Spleen (tissue), 11 donors: Measurements from ENCODE around the gene TRIM14. TPM values are rescaled to one million over a fixed set of nuclear protein-coding genes. Genes with fewer than 3 reads are reported as not detected.
"Not testable (repeated sequence)": the region's sequence is repeated elsewhere in the genome, so short reads cannot be mapped to it uniquely, and the experiment has no call there.

ENCODE experiments used
- DNase-seq: peaks from one replicate; pipeline ENCODE4 v3.0.0-alpha.2; 2020
- H3K27ac ChIP-seq, 8 donors: fragments of 200-600 bp; sonication (generic) in 7 of 8; 1 replicate in 4 of 8; 2 replicates in 4 of 8; pipeline versions ENCODE4 v1.5.0 to v1.8.0; 2016 to 2021; ENCODE audit warnings: inconsistent platforms in 4 of 8, mild to moderate bottlenecking in 4 of 8, moderate library complexity in 1 of 8
- H3K27me3 ChIP-seq, 7 donors: fragments of 200-600 bp; sonication (generic) in 6 of 7; replicated peaks in 1 of 7; 1 replicate in 4 of 7; 2 replicates in 3 of 7; pipeline versions ENCODE4 v1.5.0 to v1.8.0; 2016 to 2021; ENCODE audit warnings: inconsistent platforms in 3 of 7, mild to moderate bottlenecking in 1 of 7
- H3K36me3 ChIP-seq, 6 donors: fragments of 200-600 bp; sonication (generic) in 5 of 6; 1 replicate in 4 of 6; 2 replicates in 2 of 6; pipeline versions ENCODE4 v1.5.0 to v1.8.0; 2016 to 2021; ENCODE audit warnings: inconsistent platforms in 2 of 6
- H3K4me1 ChIP-seq, 6 donors: fragments of 200-600 bp; sonication (generic) in 5 of 6; 1 replicate in 3 of 6; 2 replicates in 3 of 6; pipeline versions ENCODE4 v1.5.0 to v1.8.0; 2016 to 2021; ENCODE audit warnings: inconsistent platforms in 3 of 6
- H3K4me3 ChIP-seq, 8 donors: fragments of 200-600 bp; sonication (generic) in 7 of 8; 1 replicate in 4 of 8; 2 replicates in 4 of 8; pipeline versions ENCODE4 v1.5.0 to v1.8.0; 2016 to 2021; ENCODE audit warnings: inconsistent platforms in 4 of 8, mild to moderate bottlenecking in 4 of 8, moderate library complexity in 2 of 8
- H3K9me3 ChIP-seq, 8 donors: fragments of 200-600 bp; sonication (generic) in 7 of 8; 1 replicate in 4 of 8; 2 replicates in 4 of 8; pipeline versions ENCODE4 v1.5.0 to v1.8.0; 2016 to 2021; ENCODE audit warnings: inconsistent platforms in 4 of 8
- CTCF ChIP-seq, 11 experiments: fragments of 200-600 bp in 7 of 11; fragments of 450-650 bp in 4 of 11; sonication (generic) in 4 of 11; IDR thresholded peaks in 8 of 11; conservative IDR thresholded peaks in 3 of 11; 1 replicate in 7 of 11; 2 replicates in 4 of 11; pipeline versions ENCODE4 v1.4.0 to v1.8.0; 2016 to 2021; ENCODE audit warnings: antibody characterized with exemption in 11 of 11, inconsistent platforms in 4 of 11, mild to moderate bottlenecking in 1 of 11
- POLR2A ChIP-seq, 3 donors: fragments of 450-650 bp; IDR thresholded peaks; one replicate each; pipeline ENCODE4 v1.5.1; 2017; ENCODE audit warnings: antibody characterized with exemption in 3 of 3, mild to moderate bottlenecking in 1 of 3
- POLR2AphosphoS5 ChIP-seq, 3 donors: sonication (generic); formaldehyde crosslinking; IDR thresholded peaks; one replicate each; pipeline ENCODE4 v1.5.1; 2017; ENCODE audit warnings: antibody characterized with exemption in 3 of 3
- WGBS, 5 donors: extraction: QIAGEN DNeasy Blood & Tissue Kit in 3 of 5; methylation state at CpG; one replicate each; pipeline versions ENCODE4 v1.1.5 to v1.1.7; 2013 to 2018; 5-methylcytosine and 5-hydroxymethylcytosine counted together
- intact Hi-C: fragments of 100-400 bp; cut with DNase I; formaldehyde crosslinking; loops from one replicate; pipeline ENCODE4 v1.15.0; 2023; ENCODE audit warnings: low total_unique reads
- polyA plus RNA-seq, 3 donors: library from polyadenylated mRNA; stranded (reverse); fragments of 200-250 nt; gene quantifications; one replicate each; pipeline ENCODE4 v1.2.1, GENCODE V29; 2013
- small RNA-seq, 4 donors: library from RNA; depleted of rRNA; stranded (forward); fragments of <200 nt; gene quantifications; one replicate each; pipeline ENCODE3, GENCODE V24; 2016
- total RNA-seq, 7 donors: library from RNA; depleted of rRNA in 3 of 7; stranded (reverse); fragments of >200 nt in 3 of 7; fragmentation: NEBNext Ultra II Directional in 4 of 7; extraction: Animal tissue kit (Norgen Biotek cat#: 25700) in 4 of 7; gene quantifications; one replicate each; pipeline versions ENCODE4 v1.1.0 to v1.2.1, GENCODE V29; 2016 to 2021
- donor health status: healthy with polysubstance abuse.
- donor health status: DM: no; HTN: no; CAD: no; lungs with moderate emphysema.
- donor health status: DM: no; HTN: no; CAD: no.
- donor health status: Bipolar disorder and iron deficiency.
- donor health status: healthy.
- donor health status: DM: no; HTN: no; CAD: no.
- donor health status: DM: yes; HTN: yes; CAD: no.

TRIM14 gene
- total and polyA plus RNA-seq, 10 donors, result 11.9 to 92.9 (median 58.1) TPM

- Histone ChIP-seq H3K36me3 (peaks cover 0 to 66% (median 27%) of the 10 kb centered on the region in 6 donors), H3K4me3 (no peak overlapping the region), H3K27me3 (no peaks in the 10 kb centered on the region), H3K9me3 (no peaks in the 10 kb centered on the region), H3K27ac (no peak overlapping the region), H3K4me1 (peaks cover 0 to 14% (median 0%) of the 10 kb centered on the region in 6 donors)
- intact Hi-C loops, result no loop called here
- 74 to 86% (median 82%) methylated on average over 8 of the region's 8 CpGs for WGBS, 5 donors
- TF ChIP-seq POLR2AphosphoS5 (IDR thresholded peaks at IDR 0.05) (no peak), CTCF (IDR thresholded peaks at IDR 0.05 in 8 of 11, conservative IDR thresholded peaks at IDR 0.05 in 3 of 11) (no peak)
- no peak for DNase-seq
Observed at GRCh38 chr9:98021306-98022040, 97.5 kb downstream of the TRIM14 start.

- Histone ChIP-seq H3K27me3 (no peaks in the 10 kb centered on the region), H3K4me3 (no peak overlapping the region), H3K9me3 (no peaks in the 10 kb centered on the region), H3K27ac (no peak overlapping the region), H3K36me3 (peaks cover 0 to 71% (median 35%) of the 10 kb centered on the region in 6 donors), H3K4me1 (peaks cover 0 to 9% (median 1%) of the 10 kb centered on the region in 6 donors)
- TF ChIP-seq CTCF (IDR thresholded peaks at IDR 0.05 in 8 of 11, conservative IDR thresholded peaks at IDR 0.05 in 3 of 11) (no peak), POLR2A (IDR thresholded peaks at IDR 0.05) (no peak), POLR2AphosphoS5 (IDR thresholded peaks at IDR 0.05) (no peak)
- 93 to 98% (median 94%) methylated on average over 7 to 8 of the region's 8 CpGs for WGBS, 5 donors
- intact Hi-C loops, result no loop called here
- no peak for DNase-seq
Observed at GRCh38 chr9:98020476-98021145, 98.4 kb downstream of the TRIM14 start.

GRCh38 chr9:98019869-98020268, 99.2 kb downstream of the TRIM14 start:
- intact Hi-C loops, DNase-seq, H3K4me1 ChIP-seq, H3K9me3 ChIP-seq, H3K27me3 ChIP-seq, H3K27ac ChIP-seq, H3K4me3 ChIP-seq: not testable (repeated sequence)
- H3K36me3 ChIP-seq, result peaks cover 0 to 78% (median 42%) of the 10 kb centered on the region in 6 donors
- WGBS, 5 donors, result 81 to 97% (median 94%) methylated on average over 5 of the region's 5 CpGs

Small RNAs within 50 kb of the gene (small RNA-seq; reads per million reads assigned to genes)
- 0 reads per million in 4 donors for gene RF00017
- gene RNU6-918P, result 0 reads per million in 4 donors

Other genes starting within 250 kb of the TRIM14 start
- gene TRMO, start 196.7 kb downstream of the TRIM14 start, total RNA-seq, result 10 to 100 TPM; 16.8 to 58.6 (median 28.3) TPM
- gene TRMO, start 196.7 kb downstream of the TRIM14 start, polyA plus RNA-seq, result 10 to 100 TPM; 11.2 to 13.0 (median 12.5) TPM
- 10 to 100 TPM in 1 of 7 donors, 1 to 10 TPM in 5, under 1 TPM in 1; 0.76 to 26.6 (median 4.7) TPM for gene HEMGN, start 181.1 kb downstream of the TRIM14 start, total RNA-seq
- gene HEMGN, start 181.1 kb downstream of the TRIM14 start, polyA plus RNA-seq, result under 1 TPM; 0.13 to 0.64 (median 0.32) TPM
- gene ANP32B, start 135.9 kb downstream of the TRIM14 start, total RNA-seq, result 100 to 1,000 TPM in 3 of 7 donors, 10 to 100 TPM in 4; 39.1 to 120 (median 98.3) TPM
- gene ANP32B, start 135.9 kb downstream of the TRIM14 start, polyA plus RNA-seq, result 100 to 1,000 TPM; 115 to 156 (median 152) TPM
- 10 to 100 TPM; 44.2 to 87.3 (median 54.7) TPM for gene NANS, start 62.5 kb downstream of the TRIM14 start, total RNA-seq
- gene NANS, start 62.5 kb downstream of the TRIM14 start, polyA plus RNA-seq, result 10 to 100 TPM; 30.6 to 53.1 (median 42.7) TPM
- 10 to 100 TPM in 1 of 7 donors, 1 to 10 TPM in 6; 5.1 to 11.0 (median 6.8) TPM for gene CORO2A, start 73.4 kb upstream of the TRIM14 start, total RNA-seq
- gene CORO2A, start 73.4 kb upstream of the TRIM14 start, polyA plus RNA-seq, result 1 to 10 TPM; 1.3 to 2.2 (median 1.7) TPM
- gene TBC1D2, start 136.4 kb upstream of the TRIM14 start, total RNA-seq, result 10 to 100 TPM; 10.7 to 27.2 (median 13.0) TPM
- 1 to 10 TPM; 2.7 to 8.0 (median 5.7) TPM for gene TBC1D2, start 136.4 kb upstream of the TRIM14 start, polyA plus RNA-seq